ENCODE data around the gene FHDC1.

Gene FHDC1

DNA sequence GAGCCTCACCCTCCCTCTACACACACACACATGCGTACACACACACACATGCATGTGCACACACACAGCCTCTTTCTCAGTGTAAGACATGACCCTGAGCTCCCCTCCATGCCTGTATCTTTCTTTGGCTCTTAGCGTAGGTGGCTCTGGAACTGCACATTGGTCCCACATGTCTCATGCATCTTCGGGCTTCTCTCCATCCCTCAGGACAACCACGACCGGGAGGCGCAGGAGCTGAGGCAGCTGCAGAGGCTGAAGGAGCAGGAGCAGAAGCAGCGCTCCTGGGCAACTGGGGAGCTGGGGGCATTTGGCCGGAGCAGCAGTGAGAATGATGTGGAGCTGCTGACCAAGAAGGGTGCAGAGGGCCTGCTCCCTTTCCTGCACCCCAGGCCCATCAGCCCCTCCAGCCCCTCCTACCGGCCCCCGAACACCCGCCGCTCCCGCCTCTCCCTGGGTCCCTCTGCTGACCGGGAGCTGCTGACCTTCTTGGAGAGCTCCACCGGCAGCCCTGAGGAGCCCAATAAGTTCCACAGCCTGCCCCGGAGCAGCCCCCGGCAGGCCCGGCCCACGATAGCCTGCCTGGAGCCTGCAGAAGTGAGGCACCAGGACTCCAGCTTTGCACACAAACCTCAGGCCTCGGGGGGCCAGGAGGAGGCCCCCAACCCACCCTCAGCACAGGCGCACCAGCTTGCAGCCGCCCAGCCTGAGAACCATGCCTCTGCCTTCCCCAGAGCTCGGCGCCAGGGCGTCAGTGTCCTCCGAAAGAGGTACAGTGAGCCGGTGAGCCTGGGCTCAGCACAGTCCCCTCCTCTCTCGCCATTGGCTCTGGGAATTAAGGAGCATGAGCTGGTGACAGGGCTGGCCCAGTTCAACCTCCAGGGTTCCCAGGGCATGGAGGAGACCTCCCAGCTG lies 38.6 kb downstream of the FHDC1 start:
- Histone ChIP-seq H3K36me3 (replicated peaks; ENCODE audit: low read depth, low read length) (no peaks in the 10 kb centered on the region), H3K79me2 (ENCODE audit: low read length) (no peaks in the 10 kb centered on the region), H4K20me1 (ENCODE audit: insufficient read depth, low read length) (no peaks in the 10 kb centered on the region), H3K9ac (ENCODE audit: low read length) (no peak overlapping the region), H3K4me3 (ENCODE audit: low read length) (no peak overlapping the region), H3K9me3 (ENCODE audit: insufficient read depth, low read length) (no peaks in the 10 kb centered on the region), H3K4me1 (ENCODE audit: low read length) (no peaks in the 10 kb centered on the region), H3K27ac (ENCODE audit: low read length) (no peak overlapping the region), H3K4me2 (ENCODE audit: low read length) (no peak overlapping the region), H2AFZ (ENCODE audit: low read depth, low read length) (no peak overlapping the region), H3K27me3 (ENCODE audit: low read depth, low read length) (peaks cover 13% of the 10 kb centered on the region)
- TF ChIP-seq, protein P1, sequence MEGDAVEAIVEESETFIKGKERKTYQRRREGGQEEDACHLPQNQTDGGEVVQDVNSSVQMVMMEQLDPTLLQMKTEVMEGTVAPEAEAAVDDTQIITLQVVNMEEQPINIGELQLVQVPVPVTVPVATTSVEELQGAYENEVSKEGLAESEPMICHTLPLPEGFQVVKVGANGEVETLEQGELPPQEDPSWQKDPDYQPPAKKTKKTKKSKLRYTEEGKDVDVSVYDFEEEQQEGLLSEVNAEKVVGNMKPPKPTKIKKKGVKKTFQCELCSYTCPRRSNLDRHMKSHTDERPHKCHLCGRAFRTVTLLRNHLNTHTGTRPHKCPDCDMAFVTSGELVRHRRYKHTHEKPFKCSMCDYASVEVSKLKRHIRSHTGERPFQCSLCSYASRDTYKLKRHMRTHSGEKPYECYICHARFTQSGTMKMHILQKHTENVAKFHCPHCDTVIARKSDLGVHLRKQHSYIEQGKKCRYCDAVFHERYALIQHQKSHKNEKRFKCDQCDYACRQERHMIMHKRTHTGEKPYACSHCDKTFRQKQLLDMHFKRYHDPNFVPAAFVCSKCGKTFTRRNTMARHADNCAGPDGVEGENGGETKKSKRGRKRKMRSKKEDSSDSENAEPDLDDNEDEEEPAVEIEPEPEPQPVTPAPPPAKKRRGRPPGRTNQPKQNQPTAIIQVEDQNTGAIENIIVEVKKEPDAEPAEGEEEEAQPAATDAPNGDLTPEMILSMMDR (IDR thresholded peaks at IDR 0.05; ENCODE audit: low read depth, low read length) = no peak
- no peak for TF ChIP-seq EZH2phosphoT487 (IDR thresholded peaks at IDR 0.05; ENCODE audit: low read depth)

DNA sequence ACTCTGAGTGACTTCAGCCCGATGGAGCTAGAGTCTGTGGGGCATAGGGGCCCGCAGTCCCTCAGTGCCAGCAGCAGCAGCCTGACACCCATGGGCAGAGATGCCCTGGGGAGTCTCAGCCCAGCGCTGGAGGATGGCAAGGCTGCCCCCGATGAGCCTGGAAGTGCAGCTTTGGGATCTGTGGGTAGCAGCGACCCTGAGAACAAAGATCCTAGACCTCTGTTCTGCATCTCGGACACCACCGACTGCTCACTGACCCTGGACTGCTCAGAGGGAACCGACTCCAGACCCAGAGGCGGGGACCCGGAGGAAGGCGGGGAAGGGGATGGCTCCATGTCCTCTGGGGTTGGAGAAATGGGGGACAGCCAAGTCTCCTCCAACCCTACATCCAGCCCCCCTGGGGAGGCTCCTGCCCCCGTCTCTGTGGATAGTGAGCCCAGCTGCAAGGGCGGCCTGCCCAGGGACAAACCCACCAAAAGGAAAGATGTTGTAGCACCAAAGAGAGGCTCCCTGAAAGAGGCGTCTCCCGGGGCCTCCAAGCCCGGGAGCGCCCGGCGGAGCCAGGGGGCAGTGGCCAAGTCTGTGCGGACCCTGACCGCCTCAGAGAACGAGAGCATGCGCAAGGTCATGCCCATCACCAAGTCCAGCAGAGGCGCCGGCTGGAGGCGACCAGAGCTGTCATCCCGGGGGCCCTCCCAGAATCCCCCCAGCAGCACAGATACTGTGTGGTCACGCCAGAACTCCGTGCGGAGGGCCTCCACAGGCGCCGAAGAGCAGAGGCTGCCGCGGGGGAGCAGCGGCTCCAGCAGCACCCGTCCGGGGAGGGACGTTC lies 39.5 kb downstream of the FHDC1 start:
- H3K9me3 ChIP-seq (ENCODE audit: insufficient read depth, low read length) = no peaks in the 10 kb centered on the region
- TF ChIP-seq, protein P1 (IDR thresholded peaks at IDR 0.05; ENCODE audit: low read depth, low read length) = no peak
- no peak for TF ChIP-seq EZH2phosphoT487 (IDR thresholded peaks at IDR 0.05; ENCODE audit: low read depth)
- H3K27ac ChIP-seq (ENCODE audit: low read length) = no peak overlapping the region
- no peak overlapping the region for H3K4me3 ChIP-seq (ENCODE audit: low read length)
- H3K4me2 ChIP-seq (ENCODE audit: low read length) = no peak overlapping the region
- no peak overlapping the region for H2AFZ ChIP-seq (ENCODE audit: low read depth, low read length)
- H4K20me1 ChIP-seq (ENCODE audit: insufficient read depth, low read length) = no peaks in the 10 kb centered on the region
- peaks cover 22% of the 10 kb centered on the region for H3K27me3 ChIP-seq (ENCODE audit: low read depth, low read length)
- H3K36me3 ChIP-seq (replicated peaks; ENCODE audit: low read depth, low read length) = no peaks in the 10 kb centered on the region
- H3K79me2 ChIP-seq (ENCODE audit: low read length) = no peaks in the 10 kb centered on the region
- H3K4me1 ChIP-seq (ENCODE audit: low read length) = no peaks in the 10 kb centered on the region
- no peak overlapping the region for H3K9ac ChIP-seq (ENCODE audit: low read length)

DNA sequence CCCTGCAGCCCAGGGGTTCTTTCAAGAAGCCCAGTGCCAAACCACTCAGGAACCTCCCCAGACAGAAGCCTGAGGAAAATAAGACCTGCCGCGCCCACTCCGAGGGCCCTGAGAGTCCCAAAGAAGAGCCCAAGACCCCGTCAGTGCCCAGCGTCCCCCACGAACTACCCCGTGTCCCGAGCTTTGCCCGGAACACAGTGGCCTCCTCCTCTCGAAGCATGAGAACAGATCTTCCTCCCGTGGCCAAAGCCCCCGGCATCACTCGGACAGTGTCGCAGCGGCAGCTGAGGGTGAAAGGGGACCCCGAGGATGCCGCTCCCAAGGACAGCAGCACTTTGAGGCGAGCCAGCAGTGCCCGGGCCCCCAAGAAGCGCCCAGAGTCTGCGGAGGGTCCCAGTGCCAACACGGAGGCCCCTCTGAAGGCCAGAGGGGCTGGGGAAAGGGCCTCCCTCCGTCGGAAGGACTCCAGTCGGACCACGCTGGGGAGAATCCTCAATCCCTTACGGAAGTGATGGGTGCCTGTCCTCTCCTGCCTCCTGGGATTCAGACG lies 40.2 kb downstream of the FHDC1 start:
- Histone ChIP-seq H3K27ac (ENCODE audit: low read length) (no peak overlapping the region), H3K4me3 (ENCODE audit: low read length) (no peak overlapping the region), H3K27me3 (ENCODE audit: low read depth, low read length) (peaks cover 28% of the 10 kb centered on the region), H3K9me3 (ENCODE audit: insufficient read depth, low read length) (no peaks in the 10 kb centered on the region), H3K4me2 (ENCODE audit: low read length) (no peak overlapping the region), H3K9ac (ENCODE audit: low read length) (no peak overlapping the region), H3K36me3 (replicated peaks; ENCODE audit: low read depth, low read length) (no peaks in the 10 kb centered on the region), H2AFZ (ENCODE audit: low read depth, low read length) (no peak overlapping the region), H3K79me2 (ENCODE audit: low read length) (no peaks in the 10 kb centered on the region), H4K20me1 (ENCODE audit: insufficient read depth, low read length) (no peaks in the 10 kb centered on the region), H3K4me1 (ENCODE audit: low read length) (no peaks in the 10 kb centered on the region)
- no peak for TF ChIP-seq EZH2phosphoT487 (IDR thresholded peaks at IDR 0.05; ENCODE audit: low read depth)
- TF ChIP-seq, protein P1 (IDR thresholded peaks at IDR 0.05; ENCODE audit: low read depth, low read length) = no peak
